HepG2 (cell line): ENCODE results near the gene OR52H1. TPM values are rescaled to one million over a fixed set of nuclear protein-coding genes. Genes with fewer than 3 reads are reported as not detected.

ENCODE experiments used
- DNMT1 ChIP-seq: sonication (generic); formaldehyde crosslinking; IDR thresholded peaks from 2 replicates; pipeline ENCODE4 v1.5.1; 2020; ENCODE audit warnings: mild to moderate bottlenecking, missing genetic modification reagents
- FUBP1 ChIP-seq: sonication (generic); formaldehyde crosslinking; IDR thresholded peaks from 2 replicates; pipeline ENCODE4 v1.5.1; 2020; ENCODE audit warnings: missing genetic modification reagents, mild to moderate bottlenecking, borderline replicate concordance
- HES4 ChIP-seq: sonication (generic); formaldehyde crosslinking; IDR thresholded peaks from 2 replicates; pipeline ENCODE4 v1.9.0; 2021; ENCODE audit warnings: mild to moderate bottlenecking, missing genetic modification reagents, borderline replicate concordance
- MED13 ChIP-seq: sonication (generic); formaldehyde crosslinking; IDR thresholded peaks from 2 replicates; pipeline ENCODE4 v1.5.0; 2020; ENCODE audit warnings: missing genetic modification reagents
- SCMH1 ChIP-seq: sonication (generic); formaldehyde crosslinking; IDR thresholded peaks from 2 replicates; pipeline ENCODE4 v1.9.0; 2021; ENCODE audit warnings: missing genetic modification reagents, mild to moderate bottlenecking, borderline replicate concordance
- SOX6 ChIP-seq, 2 experiments: fragments of 450-650 bp in 1 of 2; sonication (generic) in 1 of 2; formaldehyde crosslinking in 1 of 2; IDR thresholded peaks; 2 replicates each; pipeline versions ENCODE4 v1.4.0 to v1.6.1; 2017 to 2020; ENCODE audit warnings: antibody characterized with exemption in 1 of 2, mild to moderate bottlenecking in 1 of 2, missing genetic modification reagents in 1 of 2
- TFDP2 ChIP-seq: sonication (generic); formaldehyde crosslinking; IDR thresholded peaks from 2 replicates; pipeline ENCODE4 v1.4.0; 2020; ENCODE audit warnings: missing genetic modification reagents
- TRIM22 ChIP-seq: fragments of 450-650 bp; IDR thresholded peaks from 2 replicates; pipeline ENCODE4 v1.6.1; 2017
- ZMAT5 ChIP-seq: sonication (generic); formaldehyde crosslinking; IDR thresholded peaks from 2 replicates; pipeline ENCODE4 v1.5.0; 2020; ENCODE audit warnings: mild to moderate bottlenecking, low read depth, missing genetic modification reagents, borderline replicate concordance
- ZNF20 ChIP-seq: sonication (generic); formaldehyde crosslinking; IDR thresholded peaks from 2 replicates; pipeline ENCODE4 v1.4.0; 2020; ENCODE audit warnings: mild to moderate bottlenecking, moderate library complexity, missing genetic modification reagents
- ZNF207 ChIP-seq: fragments of 450-650 bp; IDR thresholded peaks from 2 replicates; pipeline ENCODE4 v1.6.1; 2016; ENCODE audit warnings: antibody characterized with exemption, borderline replicate concordance
- ZNF749 ChIP-seq: sonication (generic); formaldehyde crosslinking; IDR thresholded peaks from 2 replicates; pipeline ENCODE4 v1.8.0; 2022; ENCODE audit warnings: mild to moderate bottlenecking, missing genetic modification reagents, moderate library complexity, borderline replicate concordance
- ZNF850 ChIP-seq: sonication (generic); formaldehyde crosslinking; conservative IDR thresholded peaks from 2 replicates; pipeline ENCODE4 v1.9.0; 2021; ENCODE audit warnings: mild to moderate bottlenecking, missing genetic modification reagents
- polyA plus RNA-seq, 8 experiments: library from polyadenylated mRNA; depleted of rRNA in 3 of 8; stranded (reverse) in 7 of 8; unstranded in 1 of 8; fragments of >200 nt; fragmentation: Illumina TruSeq in 4 of 8; extraction: Trizol in 4 of 8; gene quantifications; 2 replicates each; pipeline versions ENCODE4 v1.2.1 to v1.2.3, GENCODE V29; 2011 to 2016; ENCODE audit warnings: low read depth in 4 of 8, missing spikeins in 1 of 8, mixed read lengths in 1 of 8; ENCODE audit not compliant: insufficient read depth in 1 of 8
- total RNA-seq, 5 experiments: library from RNA; depleted of rRNA; stranded (reverse); fragments of >200 nt; fragmentation: Illumina TruSeq; extraction: Trizol; gene quantifications; 2 replicates each; pipeline ENCODE4 v1.2.3, GENCODE V29; 2016; ENCODE audit warnings: low read depth in 1 of 5
- TF ChIP-seq, protein P1 (sequence below): sonication (generic); IDR thresholded peaks from 2 replicates; pipeline ENCODE4 v1.6.1; 2016; ENCODE audit warnings: low read depth, borderline replicate concordance

The OR52H1 gene
- total and polyA plus RNA-seq, 2 of the 13 experiments (the other 11 are each of a cell fraction or from before 2014, with no cell fraction given) = not detected

GRCh38 chr11:5524756-5525155, 23.6 kb downstream of the OR52H1 start (continued):
- TF ChIP-seq, protein P1, sequence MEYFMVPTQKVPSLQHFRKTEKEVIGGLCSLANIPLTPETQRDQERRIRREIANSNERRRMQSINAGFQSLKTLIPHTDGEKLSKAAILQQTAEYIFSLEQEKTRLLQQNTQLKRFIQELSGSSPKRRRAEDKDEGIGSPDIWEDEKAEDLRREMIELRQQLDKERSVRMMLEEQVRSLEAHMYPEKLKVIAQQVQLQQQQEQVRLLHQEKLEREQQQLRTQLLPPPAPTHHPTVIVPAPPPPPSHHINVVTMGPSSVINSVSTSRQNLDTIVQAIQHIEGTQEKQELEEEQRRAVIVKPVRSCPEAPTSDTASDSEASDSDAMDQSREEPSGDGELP = no peak
- no peak for TF ChIP-seq TFDP2 (CRISPR knock-in tag)
- TF ChIP-seq TRIM22 = no peak
- no peak for TF ChIP-seq SOX6 (IDR thresholded peaks at IDR 0.05)
- no peak for TF ChIP-seq SOX6 (CRISPR knock-in tag; IDR thresholded peaks at IDR 0.05)
- TF ChIP-seq ZNF207 = no peak
- no peak for TF ChIP-seq ZNF749 (CRISPR knock-in tag)
- TF ChIP-seq DNMT1 (CRISPR knock-in tag) = no peak
- TF ChIP-seq SCMH1 (CRISPR knock-in tag) = no peak
- TF ChIP-seq ZMAT5 (CRISPR knock-in tag) = no peak
- TF ChIP-seq ZNF850 (CRISPR knock-in tag) = no peak
- no peak for TF ChIP-seq HES4 (CRISPR knock-in tag)
- no peak for TF ChIP-seq MED13 (CRISPR knock-in tag)
- TF ChIP-seq ZNF20 (CRISPR knock-in tag) = no peak
- no peak for TF ChIP-seq FUBP1 (CRISPR knock-in tag)
